HEK293 (cell line): Measurements from ENCODE around the gene SLC19A1.

Experiments
- CTCF ChIA-PET: fragments of 350-600 bp; formaldehyde crosslinking; extraction: SDS; loops from one replicate; lab custom pipeline; 2021; ENCODE audit warnings: antibody characterized with exemption; lab: Yijun Ruan, JAX
- POLR2A ChIA-PET: fragments of 300-600 bp; formaldehyde crosslinking; extraction: SDS; loops from one replicate; lab custom pipeline; 2020; ENCODE audit warnings: antibody characterized with exemption, inconsistent platforms; lab: Yijun Ruan, JAX
- H3K27ac ChIP-seq: fragments of 200-500 bp; sonication (Bioruptor generic); 2 replicates; pipeline ENCODE4 v1.5.1; 2014; ENCODE audit warnings: low read depth, low read length, control low read depth, inconsistent platforms; ENCODE audit errors: extremely low read depth
- H3K36me3 ChIP-seq, 2 experiments: fragments of 200-500 bp in 1 of 2; sonication (Bioruptor generic) in 1 of 2; 1 replicate in 1 of 2; 2 replicates in 1 of 2; pipeline ENCODE4 v1.5.1; 2014 to 2017; ENCODE audit warnings: inconsistent platforms in 2 of 2, low read length in 2 of 2; ENCODE audit not compliant: control insufficient read depth in 2 of 2, insufficient read depth in 1 of 2
- H3K4me1 ChIP-seq: fragments of 200-500 bp; sonication (Bioruptor generic); 2 replicates; pipeline ENCODE4 v1.5.1; 2014; ENCODE audit warnings: mild to moderate bottlenecking, low read length, inconsistent platforms; ENCODE audit not compliant: control insufficient read depth, insufficient read depth
- H3K4me3 ChIP-seq: 2 replicates; pipeline ENCODE4 v1.5.1; 2011; ENCODE audit warnings: low read depth, mild to moderate bottlenecking, control low read depth, low read length, moderate library complexity
- H3K9me3 ChIP-seq: fragments of 200-500 bp; sonication (Bioruptor generic); 2 replicates; pipeline ENCODE4 v1.5.1; 2014; ENCODE audit warnings: low read depth, low read length, inconsistent platforms; ENCODE audit not compliant: control insufficient read depth, insufficient read depth
- KLF1 ChIP-seq: fragments of 450-650 bp; formaldehyde crosslinking; IDR thresholded peaks from 2 replicates; pipeline ENCODE4 v1.5.1; 2016; ENCODE audit warnings: missing biosample characterization, missing genetic modification characterization
- YY1 ChIP-seq: fragments of 450-650 bp; formaldehyde crosslinking; IDR thresholded peaks from 2 replicates; pipeline ENCODE4 v1.5.1; 2018; ENCODE audit warnings: missing biosample characterization, missing genetic modification characterization
- ZBTB10 ChIP-seq: fragments of 450-650 bp; formaldehyde crosslinking; IDR thresholded peaks from 2 replicates; pipeline ENCODE4 v1.5.1; 2016; ENCODE audit warnings: missing biosample characterization, missing genetic modification characterization
- ZBTB17 ChIP-seq: fragments of 450-650 bp; formaldehyde crosslinking; IDR thresholded peaks from 2 replicates; pipeline ENCODE4 v1.5.1; 2016; ENCODE audit warnings: missing biosample characterization, missing genetic modification characterization
- ZFP69B ChIP-seq: fragments of 450-650 bp; formaldehyde crosslinking; IDR thresholded peaks from 2 replicates; pipeline ENCODE4 v1.5.1; 2016; ENCODE audit warnings: missing biosample characterization, missing genetic modification characterization
- ZNF114 ChIP-seq: fragments of 450-650 bp; formaldehyde crosslinking; IDR thresholded peaks from 2 replicates; pipeline ENCODE4 v1.5.0; 2017; ENCODE audit warnings: missing biosample characterization, missing genetic modification characterization
- ZNF138 ChIP-seq: fragments of 450-650 bp; formaldehyde crosslinking; IDR thresholded peaks from 2 replicates; pipeline ENCODE4 v1.5.1; 2016; ENCODE audit warnings: missing biosample characterization, missing genetic modification characterization, borderline replicate concordance
- ZNF148 ChIP-seq: fragments of 450-650 bp; formaldehyde crosslinking; IDR thresholded peaks from 2 replicates; pipeline ENCODE4 v1.5.0; 2017; ENCODE audit warnings: missing biosample characterization, missing genetic modification characterization, borderline replicate concordance
- ZNF18 ChIP-seq: fragments of 450-650 bp; formaldehyde crosslinking; IDR thresholded peaks from 2 replicates; pipeline ENCODE4 v1.5.1; 2016; ENCODE audit warnings: missing biosample characterization, missing genetic modification characterization
- ZNF223 ChIP-seq: fragments of 450-650 bp; formaldehyde crosslinking; IDR thresholded peaks from 2 replicates; pipeline ENCODE4 v1.5.1; 2016; ENCODE audit warnings: missing biosample characterization, missing genetic modification characterization
- ZNF292 ChIP-seq: fragments of 450-650 bp; formaldehyde crosslinking; IDR thresholded peaks from 2 replicates; pipeline ENCODE4 v1.5.1; 2016; ENCODE audit warnings: low read depth, missing biosample characterization, missing genetic modification characterization, borderline replicate concordance
- ZNF362 ChIP-seq: fragments of 450-650 bp; formaldehyde crosslinking; IDR thresholded peaks from 2 replicates; pipeline ENCODE4 v1.5.1; 2016; ENCODE audit warnings: missing biosample characterization, missing genetic modification characterization
- ZNF426 ChIP-seq: fragments of 450-650 bp; formaldehyde crosslinking; IDR thresholded peaks from 2 replicates; pipeline ENCODE4 v1.5.1; 2017; ENCODE audit warnings: missing biosample characterization, missing genetic modification characterization, mild to moderate bottlenecking, inconsistent platforms, moderate library complexity
- ZNF514 ChIP-seq: fragments of 450-650 bp; formaldehyde crosslinking; IDR thresholded peaks from 2 replicates; pipeline ENCODE4 v1.5.1; 2016; ENCODE audit warnings: missing biosample characterization, missing genetic modification characterization
- ZNF560 ChIP-seq: fragments of 450-650 bp; formaldehyde crosslinking; IDR thresholded peaks from 2 replicates; pipeline ENCODE4 v1.5.1; 2017; ENCODE audit warnings: missing biosample characterization, missing genetic modification characterization, borderline replicate concordance
- ZNF561 ChIP-seq: fragments of 450-650 bp; IDR thresholded peaks from 2 replicates; pipeline ENCODE4 v1.5.1; 2018; ENCODE audit warnings: missing biosample characterization, missing genetic modification characterization, borderline replicate concordance
- ZNF645 ChIP-seq: fragments of 450-650 bp; formaldehyde crosslinking; IDR thresholded peaks from 2 replicates; pipeline ENCODE4; 2016; ENCODE audit warnings: missing biosample characterization, missing genetic modification characterization
- ZNF704 ChIP-seq: fragments of 450-650 bp; formaldehyde crosslinking; IDR thresholded peaks from 2 replicates; pipeline ENCODE4 v1.5.1; 2016; ENCODE audit warnings: missing biosample characterization, missing genetic modification characterization
- ZXDB ChIP-seq: fragments of 450-650 bp; formaldehyde crosslinking; IDR thresholded peaks from 2 replicates; pipeline ENCODE4 v1.5.1; 2016; ENCODE audit warnings: missing biosample characterization, missing genetic modification characterization

The SLC19A1 gene

GRCh38 chr21:45454060-45454925 is 87.9 kb downstream of the SLC19A1 start:
- no peak overlapping the region for H3K4me3 ChIP-seq
- peaks cover 0 to 6% of the 10 kb centered on the region in 2 experiments; a peak in 1 of 3 replicates for H3K36me3 ChIP-seq
- no peak overlapping the region for H3K27ac ChIP-seq
- no peaks in the 10 kb centered on the region for H3K9me3 ChIP-seq
- POLR2A ChIA-PET, result no interaction called here
- H3K4me1 ChIP-seq, result no peaks in the 10 kb centered on the region
- TF ChIP-seq ZNF138 (tag by site-specific recombination), result no peak
- no peak for TF ChIP-seq ZFP69B (tag by site-specific recombination)
- TF ChIP-seq ZNF223 (tag by site-specific recombination), result no peak
- TF ChIP-seq ZNF148, result no peak
- TF ChIP-seq ZXDB (tag by site-specific recombination), result no peak
- TF ChIP-seq YY1 (tag by site-specific recombination), result no peak
- no peak for TF ChIP-seq ZNF18 (tag by site-specific recombination)
- no peak for TF ChIP-seq ZNF560 (tag by site-specific recombination)
- no peak for TF ChIP-seq ZBTB10 (tag by site-specific recombination)
- TF ChIP-seq ZNF561 (tag by site-specific recombination), result no peak
- no peak for TF ChIP-seq ZNF426
- no peak for TF ChIP-seq ZNF704 (tag by site-specific recombination)
- no peak for TF ChIP-seq ZBTB17 (tag by site-specific recombination)
- TF ChIP-seq ZNF645 (tag by site-specific recombination), result no peak
- TF ChIP-seq ZNF292, result no peak
- TF ChIP-seq KLF1 (tag by site-specific recombination), result no peak
- no peak for TF ChIP-seq ZNF362 (tag by site-specific recombination)
- no peak for TF ChIP-seq ZNF514 (tag by site-specific recombination)
- no peak for TF ChIP-seq ZNF114 (tag by site-specific recombination)
- CTCF ChIA-PET, result interaction anchor here (0.8 kb wide), 1 partner anchor 316 kb away, joined by 3 read pairs; no protein-coding TSS in a partner anchor
